ENCODE results near the gene BCAR1. TPM values are rescaled to one million over a fixed set of nuclear protein-coding genes. Genes with fewer than 3 reads are reported as not detected.
"Not testable (repeated sequence)": the region's sequence is repeated elsewhere in the genome, so short reads cannot be mapped to it uniquely, and the experiment has no call there.

The BCAR1 gene
- total RNA-seq, 1 donor from 2014 or later = 81.8 TPM

- DNase-seq (ENCODE audit: low spot score) = no peak
These were observed 26.3 kb downstream of the BCAR1 start for GRCh38 chr16:75225092-75225491.

- no peak for DNase-seq (ENCODE audit: low spot score)
These were observed 26.9 kb downstream of the BCAR1 start for GRCh38 chr16:75224306-75225082.

- DNase-seq (ENCODE audit: low spot score) = not testable (repeated sequence)
These were observed 28.3 kb downstream of the BCAR1 start for GRCh38 chr16:75223129-75223528.

GRCh38 chr16:75222271-75222783 lies 29.1 kb downstream of the BCAR1 start:
- no peak for DNase-seq (ENCODE audit: low spot score)

- no peak for DNase-seq (ENCODE audit: low spot score)
These were observed 31.6 kb downstream of the BCAR1 start for GRCh38 chr16:75219838-75220237.

GRCh38 chr16:75219088-75219487 lies 32.3 kb downstream of the BCAR1 start:
- DNase-seq (ENCODE audit: low spot score) = no peak

GRCh38 chr16:75218256-75219076 lies 33.0 kb downstream of the BCAR1 start, which contains the start of gene CTRB1:
Gene CTRB1 (plus strand): TSS chr16:75218988. CDS start chr16:75219008, 20 bp downstream.
- DNase-seq (ENCODE audit: low spot score) = no peak

GRCh38 chr16:75217389-75217851 lies 34.0 kb downstream of the BCAR1 start:
- DNase-seq (ENCODE audit: low spot score) = no peak

- no peak for DNase-seq (ENCODE audit: low spot score)
These were observed 34.8 kb downstream of the BCAR1 start for GRCh38 chr16:75216576-75216975.

GRCh38 chr16:75216127-75216526 lies 35.3 kb downstream of the BCAR1 start:
- no peak for DNase-seq (ENCODE audit: low spot score)

GRCh38 chr16:75211286-75211685 lies 40.1 kb downstream of the BCAR1 start:
- not testable (repeated sequence) for DNase-seq (ENCODE audit: low spot score)

- DNase-seq (ENCODE audit: low spot score) = no peak
These were observed 41.5 kb downstream of the BCAR1 start for GRCh38 chr16:75209944-75210343.

- not testable (repeated sequence) for DNase-seq (ENCODE audit: low spot score)
These were observed 41.9 kb downstream of the BCAR1 start for GRCh38 chr16:75209514-75209913.

- no peak for DNase-seq (ENCODE audit: low spot score)
These were observed 42.4 kb downstream of the BCAR1 start for GRCh38 chr16:75208861-75209505.

- DNase-seq (ENCODE audit: low spot score) = no peak
These were observed 43.1 kb downstream of the BCAR1 start for GRCh38 chr16:75208242-75208825.

- DNase-seq (ENCODE audit: low spot score) = no peak
These were observed 43.6 kb downstream of the BCAR1 start for GRCh38 chr16:75207831-75208230.

- DNase-seq (ENCODE audit: low spot score) = no peak
These were observed 44.5 kb downstream of the BCAR1 start, which contains the start of gene CTRB2 for GRCh38 chr16:75206749-75207451. Gene CTRB2 (minus strand): TSS chr16:75207161. CDS start chr16:75207141, 20 bp downstream.

- DNase-seq (ENCODE audit: low spot score) = not testable (repeated sequence)
These were observed 45.3 kb downstream of the BCAR1 start for GRCh38 chr16:75205961-75206748.

GRCh38 chr16:75205438-75205837 lies 46.0 kb downstream of the BCAR1 start:
- not testable (repeated sequence) for DNase-seq (ENCODE audit: low spot score)

- not testable (repeated sequence) for DNase-seq (ENCODE audit: low spot score)
These were observed 46.5 kb downstream of the BCAR1 start for GRCh38 chr16:75204905-75205304.

Measured in ureter (tissue), 1 donor.